Kidney epithelial cell (primary cell): ENCODE data around the gene TLR1. TPM values are rescaled to one million over a fixed set of nuclear protein-coding genes. Genes with fewer than 3 reads are reported as not detected.

Experiments
- DNase-seq: peaks from one replicate; pipeline ENCODE4 v3.0.0-alpha.2; 2010; ENCODE audit warnings: low read depth
- H3K27me3 ChIP-seq: 2 replicates; pipeline ENCODE4 v1.6.0; 2011; ENCODE audit warnings: low read length; ENCODE audit not compliant: control insufficient read depth, insufficient read depth
- H3K36me3 ChIP-seq: 2 replicates; pipeline ENCODE4 v1.5.1; 2011; ENCODE audit warnings: low read length; ENCODE audit not compliant: control insufficient read depth, insufficient read depth
- H3K4me3 ChIP-seq: 2 replicates; pipeline ENCODE4 v1.5.1; 2011; ENCODE audit warnings: low read depth, mild to moderate bottlenecking, control low read depth, low read length
- CTCF ChIP-seq: IDR thresholded peaks from 2 replicates; pipeline ENCODE4 v1.5.1; 2011; ENCODE audit warnings: mild to moderate bottlenecking, moderate library complexity, low read length, control low read depth, inconsistent platforms; ENCODE audit not compliant: insufficient read depth, poor library complexity, severe bottlenecking
- total RNA-seq: library from RNA; depleted of rRNA; stranded (reverse); fragments of >200 nt; gene quantifications from 2 replicates; pipeline ENCODE4 v1.2.3, GENCODE V29; 2015

The TLR1 gene
- total RNA-seq, 1 donor from 2014 or later, result 0.67 TPM

DNA sequence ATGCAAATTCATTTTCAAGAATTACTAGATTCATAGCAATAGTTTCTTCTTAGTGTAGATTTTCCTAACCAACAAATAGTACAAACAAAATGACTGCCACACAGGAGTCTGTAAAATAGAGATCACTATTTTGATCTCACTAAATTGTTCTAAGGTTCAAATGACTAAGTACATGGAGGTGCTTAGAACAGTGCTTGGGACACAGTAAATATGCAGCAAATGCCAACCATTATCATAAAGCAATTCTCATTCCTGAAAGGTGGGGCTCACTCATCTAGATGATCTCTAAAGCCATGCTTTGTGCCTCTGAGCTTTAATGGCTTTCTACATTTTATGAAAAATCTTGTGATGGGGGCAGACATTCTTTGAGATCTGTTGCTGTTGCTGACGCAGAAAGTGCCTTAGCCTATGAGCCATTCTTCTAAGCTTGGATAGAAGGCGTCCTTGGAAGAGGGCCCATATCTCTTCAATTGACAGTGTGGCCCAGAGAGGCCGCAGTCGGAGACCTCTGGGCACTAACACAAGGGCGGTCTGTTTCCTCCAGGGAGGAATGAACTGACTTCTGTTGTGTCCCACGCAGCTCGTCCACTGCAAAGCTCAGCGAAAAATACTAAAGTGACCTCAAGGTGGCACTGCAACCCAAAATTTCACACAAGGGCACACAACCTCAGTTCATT, 45.3 kb downstream of the TLR1 start:
- DNase-seq, result no peak

GRCh38 chr4:38757945-38758600, 46.5 kb downstream of the TLR1 start:
- no peak for DNase-seq
- H3K4me3 ChIP-seq, result no peak overlapping the region
- TF ChIP-seq CTCF, result peak; percentile 36
- H3K36me3 ChIP-seq, result no peaks in the 10 kb centered on the region
- no peaks in the 10 kb centered on the region for H3K27me3 ChIP-seq

More for the DNA sequence above, 45.3 kb downstream of the TLR1 start:
- H3K27me3 ChIP-seq, result no peaks in the 10 kb centered on the region
- H3K36me3 ChIP-seq, result no peaks in the 10 kb centered on the region
- peak; percentile 63 for TF ChIP-seq CTCF
- no peak overlapping the region for H3K4me3 ChIP-seq

DNA sequence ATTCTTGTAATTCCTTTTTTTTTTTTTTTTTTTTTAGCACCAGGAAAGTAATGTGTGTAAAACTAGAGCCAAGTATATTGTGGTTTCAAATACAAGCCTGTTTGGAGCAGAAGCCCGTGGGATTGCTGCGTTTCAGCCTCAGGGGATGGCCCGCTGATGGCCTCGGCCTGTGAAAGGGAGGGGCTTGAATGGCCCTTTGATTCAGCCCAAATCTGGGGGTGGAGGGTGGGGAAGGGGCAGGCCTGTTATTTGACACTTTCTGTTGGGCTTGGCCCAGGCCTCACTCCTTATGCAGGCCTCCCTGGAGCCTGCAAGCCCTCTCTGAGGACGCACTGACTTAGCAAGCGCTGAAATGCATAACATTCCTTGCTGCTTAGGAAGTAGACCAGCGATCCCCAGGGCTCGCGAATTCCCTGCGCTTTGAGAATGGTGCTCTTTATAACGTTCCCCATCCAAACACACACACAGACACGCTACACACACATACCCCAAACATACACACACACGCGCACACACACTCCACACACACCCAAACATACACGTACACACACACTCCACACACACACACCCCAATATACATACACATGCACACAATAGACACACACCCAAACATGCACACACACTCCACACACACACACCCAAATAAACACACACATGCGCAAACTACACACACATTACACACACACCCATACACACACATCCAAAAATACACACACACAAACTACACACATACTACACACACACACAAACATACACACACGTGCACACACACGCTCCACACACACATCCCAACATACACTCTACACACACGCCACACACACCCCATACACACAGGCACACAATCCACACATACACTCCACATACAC, 51.4 kb downstream of the TLR1 start:
- peak; percentile 93 for DNase-seq
- TF ChIP-seq CTCF, result no peak
- no peaks in the 10 kb centered on the region for H3K27me3 ChIP-seq
- no peaks in the 10 kb centered on the region for H3K36me3 ChIP-seq
- H3K4me3 ChIP-seq, result no peak overlapping the region

DNA sequence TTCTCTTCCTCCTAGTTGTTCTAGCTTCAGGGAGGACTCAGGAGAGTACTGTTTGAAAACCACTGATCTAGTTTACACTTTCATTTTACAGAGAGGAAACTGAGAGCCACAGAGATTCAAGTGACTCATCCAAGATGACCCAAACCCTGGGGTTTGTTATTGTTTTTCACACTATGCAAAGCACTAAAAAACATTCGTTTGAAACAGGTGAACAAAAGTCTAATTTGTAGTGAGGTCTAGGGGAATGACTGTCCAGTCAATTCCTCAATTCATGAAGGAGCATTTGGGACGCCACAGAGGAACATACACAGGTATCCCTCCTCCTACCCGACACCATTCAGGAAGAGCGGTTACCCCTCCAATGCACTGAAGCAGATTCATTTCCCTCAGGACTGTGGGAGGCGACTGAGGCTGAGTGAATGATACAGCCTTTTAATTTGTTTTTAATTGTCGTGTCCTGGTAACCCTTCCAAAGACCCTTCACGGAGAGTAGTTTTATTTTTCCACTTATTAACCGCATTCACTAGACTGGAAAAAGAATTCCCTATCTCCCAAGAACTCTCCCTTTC, 52.1 kb downstream of the TLR1 start:
- peak overlapping the region; percentile 3 for H3K4me3 ChIP-seq
- H3K27me3 ChIP-seq, result no peaks in the 10 kb centered on the region
- peak; percentile 23 for DNase-seq
- H3K36me3 ChIP-seq, result no peaks in the 10 kb centered on the region
- TF ChIP-seq CTCF, result no peak

DNA sequence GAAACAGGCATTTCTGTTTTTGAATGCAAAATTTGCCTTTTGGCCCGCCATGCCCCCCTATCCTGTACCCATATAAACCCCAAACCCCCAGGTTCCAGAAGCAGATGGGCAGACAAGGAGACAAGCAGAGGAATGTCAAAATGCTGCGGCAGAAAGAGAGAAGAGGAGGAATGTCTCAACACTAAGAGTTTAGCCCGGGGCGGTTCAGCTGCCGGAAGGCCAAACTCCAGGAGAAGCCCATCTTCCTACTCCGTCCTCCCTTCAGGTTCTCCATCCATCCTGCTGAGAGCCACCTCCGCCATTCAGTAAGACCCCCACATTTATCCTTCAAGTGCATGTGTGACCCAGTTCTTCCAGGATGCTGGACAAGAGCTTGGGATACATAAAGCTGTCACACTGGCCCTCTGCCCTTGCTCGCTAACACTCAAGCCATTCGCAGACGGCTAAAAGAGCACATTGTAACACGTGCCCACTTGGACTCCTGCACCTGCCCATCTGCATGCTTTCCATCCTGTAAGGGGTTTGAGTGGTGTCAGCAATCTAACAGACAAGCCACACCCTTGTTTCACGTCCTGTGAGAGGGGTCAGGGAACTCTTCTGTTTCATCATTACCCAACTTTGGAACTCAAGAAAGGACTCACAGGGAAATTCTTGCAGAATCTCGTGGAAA, 53.1 kb downstream of the TLR1 start:
- TF ChIP-seq CTCF, result no peak
- no peak for DNase-seq
- Histone ChIP-seq H3K4me3 (no peak overlapping the region), H3K36me3 (no peaks in the 10 kb centered on the region), H3K27me3 (no peaks in the 10 kb centered on the region)
